PC-9 (cell line): ENCODE measurements around the gene CEACAM1.

Experiments used
- EZH2 ChIP-seq: fragments of 200-600 bp; sonication (generic); IDR thresholded peaks from 2 replicates; pipeline ENCODE4 v1.8.0; 2017; ENCODE audit warnings: antibody characterized with exemption, low read depth
- TF ChIP-seq, protein P1 (sequence below): fragments of 200-600 bp; sonication (generic); conservative IDR thresholded peaks from 2 replicates; pipeline ENCODE4 v1.6.1; 2017; ENCODE audit warnings: mixed run types, antibody characterized with exemption, mild to moderate bottlenecking, moderate library complexity

- TF ChIP-seq, protein P1, sequence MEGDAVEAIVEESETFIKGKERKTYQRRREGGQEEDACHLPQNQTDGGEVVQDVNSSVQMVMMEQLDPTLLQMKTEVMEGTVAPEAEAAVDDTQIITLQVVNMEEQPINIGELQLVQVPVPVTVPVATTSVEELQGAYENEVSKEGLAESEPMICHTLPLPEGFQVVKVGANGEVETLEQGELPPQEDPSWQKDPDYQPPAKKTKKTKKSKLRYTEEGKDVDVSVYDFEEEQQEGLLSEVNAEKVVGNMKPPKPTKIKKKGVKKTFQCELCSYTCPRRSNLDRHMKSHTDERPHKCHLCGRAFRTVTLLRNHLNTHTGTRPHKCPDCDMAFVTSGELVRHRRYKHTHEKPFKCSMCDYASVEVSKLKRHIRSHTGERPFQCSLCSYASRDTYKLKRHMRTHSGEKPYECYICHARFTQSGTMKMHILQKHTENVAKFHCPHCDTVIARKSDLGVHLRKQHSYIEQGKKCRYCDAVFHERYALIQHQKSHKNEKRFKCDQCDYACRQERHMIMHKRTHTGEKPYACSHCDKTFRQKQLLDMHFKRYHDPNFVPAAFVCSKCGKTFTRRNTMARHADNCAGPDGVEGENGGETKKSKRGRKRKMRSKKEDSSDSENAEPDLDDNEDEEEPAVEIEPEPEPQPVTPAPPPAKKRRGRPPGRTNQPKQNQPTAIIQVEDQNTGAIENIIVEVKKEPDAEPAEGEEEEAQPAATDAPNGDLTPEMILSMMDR = peak; percentile 73
- TF ChIP-seq EZH2 = no peak
Measured at GRCh38 chr19:42563352-42564210, 35.3 kb upstream of the CEACAM1 start.
